ENCODE results near the gene THAP4. TPM values are rescaled to one million over a fixed set of nuclear protein-coding genes. Genes with fewer than 3 reads are reported as not detected.
"Not testable (repeated sequence)": the region's sequence is repeated elsewhere in the genome, so short reads cannot be mapped to it uniquely, and the experiment has no call there.

THAP4 gene
- polyA plus RNA-seq, 2 donors = 37.2 to 52.1 TPM

DNA sequence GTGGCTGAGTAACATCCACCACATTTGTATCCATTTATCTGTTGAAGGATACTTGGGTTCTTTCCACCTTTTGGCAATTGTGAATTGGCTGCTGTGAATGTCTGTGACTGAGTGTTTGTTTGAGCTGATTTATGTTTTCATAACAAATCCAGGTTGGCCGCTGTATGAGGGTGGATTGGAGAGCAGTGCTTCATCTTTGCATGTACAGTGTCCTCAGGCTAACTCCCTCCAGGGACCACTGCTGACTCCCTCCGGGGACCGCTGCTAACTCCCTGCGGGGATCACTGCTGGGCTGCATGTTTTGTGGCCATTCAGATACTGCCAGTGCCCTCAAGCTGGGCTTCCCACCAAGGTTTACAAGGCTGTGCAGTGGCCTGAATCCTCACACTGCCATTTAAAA, 68.2 kb downstream of the THAP4 start:
- H3K9me3 ChIP-seq (ENCODE audit: control insufficient read depth in 2 of 2, insufficient read depth in 1 of 2, low read depth in 1 of 2, low read length in 1 of 2) = no peaks in the 10 kb centered on the region
- H3K36me3 ChIP-seq (ENCODE audit: control insufficient read depth in 2 of 2, insufficient read depth in 2 of 2, low read length in 1 of 2) = peaks cover 0 to 28% of the 10 kb centered on the region in 2 donors
- H3K27me3 ChIP-seq (ENCODE audit: control insufficient read depth in 1 of 2, insufficient read depth in 2 of 2, low read length in 2 of 2) = no peaks in the 10 kb centered on the region
- 46 to 73% methylated on average over 4 of the region's 4 CpGs for WGBS, 2 donors
- H3K4me1 ChIP-seq (ENCODE audit: control insufficient read depth in 2 of 2, insufficient read depth in 2 of 2, low read length in 1 of 2) = peaks cover 0 to 12% of the 10 kb centered on the region in 2 donors
- H3K4me3 ChIP-seq (ENCODE audit: low read depth in 1 of 2, low read length in 2 of 2) = no peak overlapping the region
- H3K27ac ChIP-seq (ENCODE audit: low read depth in 2 of 2, low read length in 1 of 2) = no peak overlapping the region

GRCh38 chr2:241567776-241568175, 69.2 kb downstream of the THAP4 start:
- H3K4me3 ChIP-seq (ENCODE audit: low read depth in 1 of 2, low read length in 2 of 2) = no peak overlapping the region
- peaks cover 0 to 26% of the 10 kb centered on the region in 2 donors for H3K36me3 ChIP-seq (ENCODE audit: control insufficient read depth in 2 of 2, insufficient read depth in 2 of 2, low read length in 1 of 2)
- H3K9me3 ChIP-seq (ENCODE audit: control insufficient read depth in 2 of 2, insufficient read depth in 1 of 2, low read depth in 1 of 2, low read length in 1 of 2) = no peaks in the 10 kb centered on the region
- whole genome bisulfite sequencing, 2 donors = 89 to 94% methylated on average over 8 of the region's 8 CpGs
- H3K27me3 ChIP-seq (ENCODE audit: control insufficient read depth in 1 of 2, insufficient read depth in 2 of 2, low read length in 2 of 2) = no peaks in the 10 kb centered on the region
- H3K4me1 ChIP-seq (ENCODE audit: control insufficient read depth in 2 of 2, insufficient read depth in 2 of 2, low read length in 1 of 2) = peaks cover 8 to 21% of the 10 kb centered on the region in 2 donors
- no peak overlapping the region for H3K27ac ChIP-seq (ENCODE audit: low read depth in 2 of 2, low read length in 1 of 2)

GRCh38 chr2:241567266-241567665, 69.7 kb downstream of the THAP4 start:
- not testable (repeated sequence) for H3K4me3 ChIP-seq (ENCODE audit: low read depth in 1 of 2, low read length in 2 of 2); H3K27ac ChIP-seq (ENCODE audit: low read depth in 2 of 2, low read length in 1 of 2); H3K9me3 ChIP-seq (ENCODE audit: control insufficient read depth in 2 of 2, insufficient read depth in 1 of 2, low read depth in 1 of 2, low read length in 1 of 2); H3K27me3 ChIP-seq (ENCODE audit: control insufficient read depth in 1 of 2, insufficient read depth in 2 of 2, low read length in 2 of 2)
- Histone ChIP-seq H3K36me3 (ENCODE audit: control insufficient read depth in 2 of 2, insufficient read depth in 2 of 2, low read length in 1 of 2) (peaks cover 0 to 28% of the 10 kb centered on the region in 2 donors), H3K4me1 (ENCODE audit: control insufficient read depth in 2 of 2, insufficient read depth in 2 of 2, low read length in 1 of 2) (peaks cover 10 to 23% of the 10 kb centered on the region in 2 donors)
- WGBS, 2 donors = 92 to 94% methylated on average over 14 to 15 of the region's 15 CpGs

GRCh38 chr2:241566468-241566867, 70.5 kb downstream of the THAP4 start:
- Histone ChIP-seq H3K27ac (ENCODE audit: low read depth in 2 of 2, low read length in 1 of 2) (no peak overlapping the region), H3K9me3 (ENCODE audit: control insufficient read depth in 2 of 2, insufficient read depth in 1 of 2, low read depth in 1 of 2, low read length in 1 of 2) (no peaks in the 10 kb centered on the region), H3K4me3 (ENCODE audit: low read depth in 1 of 2, low read length in 2 of 2) (no peak overlapping the region), H3K36me3 (ENCODE audit: control insufficient read depth in 2 of 2, insufficient read depth in 2 of 2, low read length in 1 of 2) (peaks cover 0 to 20% of the 10 kb centered on the region in 2 donors), H3K27me3 (ENCODE audit: control insufficient read depth in 1 of 2, insufficient read depth in 2 of 2, low read length in 2 of 2) (no peaks in the 10 kb centered on the region), H3K4me1 (ENCODE audit: control insufficient read depth in 2 of 2, insufficient read depth in 2 of 2, low read length in 1 of 2) (peaks cover 11 to 27% of the 10 kb centered on the region in 2 donors)
- 76 to 81% methylated on average over 7 of the region's 7 CpGs for WGBS, 2 donors

- not testable (repeated sequence) for H3K27ac ChIP-seq (ENCODE audit: low read depth in 2 of 2, low read length in 1 of 2); H3K9me3 ChIP-seq (ENCODE audit: control insufficient read depth in 2 of 2, insufficient read depth in 1 of 2, low read depth in 1 of 2, low read length in 1 of 2); H3K4me3 ChIP-seq (ENCODE audit: low read depth in 1 of 2, low read length in 2 of 2); H3K27me3 ChIP-seq (ENCODE audit: control insufficient read depth in 1 of 2, insufficient read depth in 2 of 2, low read length in 2 of 2)
- H3K36me3 ChIP-seq (ENCODE audit: control insufficient read depth in 2 of 2, insufficient read depth in 2 of 2, low read length in 1 of 2) = peaks cover 0 to 19% of the 10 kb centered on the region in 2 donors
- WGBS, 2 donors = 87 to 92% methylated on average over 11 of the region's 11 CpGs
- peaks cover 11 to 30% of the 10 kb centered on the region in 2 donors for H3K4me1 ChIP-seq (ENCODE audit: control insufficient read depth in 2 of 2, insufficient read depth in 2 of 2, low read length in 1 of 2)
Observed at GRCh38 chr2:241566021-241566420, 70.9 kb downstream of the THAP4 start.

DNA sequence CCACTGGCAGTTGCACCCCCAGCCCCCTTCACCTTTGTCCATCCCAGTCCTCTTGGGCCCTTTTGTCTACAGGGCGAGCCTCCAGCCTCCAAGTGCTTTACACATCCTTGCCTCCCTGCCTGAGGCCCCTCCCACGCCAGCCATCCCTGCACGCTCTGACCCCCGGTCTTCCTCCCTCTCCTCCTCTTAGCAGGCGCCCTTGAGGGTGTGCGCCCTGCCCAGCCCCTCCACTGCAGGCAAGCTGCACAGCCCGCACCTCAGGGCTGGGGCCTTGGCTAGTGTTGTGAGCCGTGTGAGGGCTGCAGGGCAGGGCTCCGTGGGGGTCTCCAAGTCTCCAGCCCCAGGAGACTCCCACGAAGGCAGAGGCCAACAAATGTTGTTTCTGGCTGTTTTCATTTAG, 71.5 kb downstream of the THAP4 start:
- H3K4me3 ChIP-seq (ENCODE audit: low read depth in 1 of 2, low read length in 2 of 2) = no peak overlapping the region
- H3K9me3 ChIP-seq (ENCODE audit: control insufficient read depth in 2 of 2, insufficient read depth in 1 of 2, low read depth in 1 of 2, low read length in 1 of 2) = no peaks in the 10 kb centered on the region
- 79 to 80% methylated on average over 10 of the region's 10 CpGs for WGBS, 2 donors
- peaks cover 0 to 19% of the 10 kb centered on the region in 2 donors for H3K36me3 ChIP-seq (ENCODE audit: control insufficient read depth in 2 of 2, insufficient read depth in 2 of 2, low read length in 1 of 2)
- no peaks in the 10 kb centered on the region for H3K27me3 ChIP-seq (ENCODE audit: control insufficient read depth in 1 of 2, insufficient read depth in 2 of 2, low read length in 2 of 2)
- peaks cover 11 to 35% of the 10 kb centered on the region in 2 donors for H3K4me1 ChIP-seq (ENCODE audit: control insufficient read depth in 2 of 2, insufficient read depth in 2 of 2, low read length in 1 of 2)
- H3K27ac ChIP-seq (ENCODE audit: low read depth in 2 of 2, low read length in 1 of 2) = no peak overlapping the region

- no peaks in the 10 kb centered on the region for H3K27me3 ChIP-seq (ENCODE audit: control insufficient read depth in 1 of 2, insufficient read depth in 2 of 2, low read length in 2 of 2)
- H3K36me3 ChIP-seq (ENCODE audit: control insufficient read depth in 2 of 2, insufficient read depth in 2 of 2, low read length in 1 of 2) = peaks cover 0 to 16% of the 10 kb centered on the region in 2 donors
- no peak overlapping the region for H3K4me3 ChIP-seq (ENCODE audit: low read depth in 1 of 2, low read length in 2 of 2)
- no peaks in the 10 kb centered on the region for H3K9me3 ChIP-seq (ENCODE audit: control insufficient read depth in 2 of 2, insufficient read depth in 1 of 2, low read depth in 1 of 2, low read length in 1 of 2)
- 62 to 67% methylated on average over 35 to 36 of the region's 36 CpGs for WGBS, 2 donors
- peaks cover 11 to 41% of the 10 kb centered on the region in 2 donors for H3K4me1 ChIP-seq (ENCODE audit: control insufficient read depth in 2 of 2, insufficient read depth in 2 of 2, low read length in 1 of 2)
- H3K27ac ChIP-seq (ENCODE audit: low read depth in 2 of 2, low read length in 1 of 2) = no peak overlapping the region
Observed at GRCh38 chr2:241564596-241565410, 72.2 kb downstream of the THAP4 start.

DNA sequence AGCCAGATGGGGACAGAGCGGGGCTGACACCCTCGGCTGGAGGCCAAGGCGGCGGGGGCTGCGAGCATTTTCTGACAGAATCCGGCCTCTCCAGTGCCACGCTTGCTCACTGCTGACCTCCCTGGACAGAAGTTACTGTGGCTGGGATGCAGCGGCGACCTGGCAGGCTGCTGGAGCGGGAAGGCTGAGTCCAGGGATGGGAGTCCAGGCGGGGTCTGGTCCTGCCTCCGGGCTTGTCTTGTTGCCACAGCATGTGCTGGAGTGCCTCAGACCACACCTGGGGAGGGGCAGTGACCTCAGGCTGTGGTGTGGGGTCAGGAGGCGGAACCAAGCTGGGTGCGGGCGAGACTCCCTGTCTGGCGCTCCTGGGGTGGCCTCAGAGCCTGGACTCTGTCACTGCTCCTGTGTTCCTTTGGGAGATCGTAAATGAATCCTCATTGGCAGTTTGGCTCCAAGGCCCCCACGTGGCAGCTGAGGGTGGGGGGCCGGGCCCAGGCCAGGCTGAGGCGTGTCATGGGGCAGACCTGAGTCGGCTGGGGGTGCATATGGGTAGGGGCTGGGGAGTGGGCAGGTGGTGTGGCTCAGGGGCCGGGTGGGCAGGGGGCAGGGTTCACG, 72.9 kb downstream of the THAP4 start:
- peaks cover 0 to 14% of the 10 kb centered on the region in 2 donors for H3K36me3 ChIP-seq (ENCODE audit: control insufficient read depth in 2 of 2, insufficient read depth in 2 of 2, low read length in 1 of 2)
- peaks cover 11 to 41% of the 10 kb centered on the region in 2 donors for H3K4me1 ChIP-seq (ENCODE audit: control insufficient read depth in 2 of 2, insufficient read depth in 2 of 2, low read length in 1 of 2)
- no peaks in the 10 kb centered on the region for H3K27me3 ChIP-seq (ENCODE audit: control insufficient read depth in 1 of 2, insufficient read depth in 2 of 2, low read length in 2 of 2)
- no peaks in the 10 kb centered on the region for H3K9me3 ChIP-seq (ENCODE audit: control insufficient read depth in 2 of 2, insufficient read depth in 1 of 2, low read depth in 1 of 2, low read length in 1 of 2)
- WGBS, 2 donors = 73 to 74% methylated on average over 23 of the region's 23 CpGs
- peak overlapping the region in 1 of 2 donors; percentile 45 for H3K27ac ChIP-seq (ENCODE audit: low read depth in 2 of 2, low read length in 1 of 2)
- H3K4me3 ChIP-seq (ENCODE audit: low read depth in 1 of 2, low read length in 2 of 2) = no peak overlapping the region

DNA sequence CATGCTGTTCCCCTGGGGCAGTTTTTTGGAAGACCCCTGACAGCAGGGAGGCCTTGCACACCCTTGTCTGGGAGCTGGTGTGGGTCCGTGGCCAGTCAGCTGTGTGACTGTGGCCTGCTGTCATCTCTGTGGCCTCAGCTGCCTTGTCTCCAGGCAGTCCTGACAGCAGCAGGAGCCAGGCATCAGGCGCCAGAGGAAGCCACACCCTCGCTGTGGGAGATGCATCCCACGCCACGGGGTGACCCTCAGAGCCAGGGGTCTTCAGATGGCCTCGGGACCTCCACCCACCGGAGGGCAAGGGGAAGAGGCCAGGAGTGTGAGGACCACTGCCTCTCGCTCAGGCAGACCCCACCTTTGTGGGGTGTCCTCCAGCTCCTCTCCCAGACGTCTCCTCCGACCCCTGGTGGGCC, 73.4 kb downstream of the THAP4 start:
- WGBS, 2 donors = 72 to 74% methylated on average over 10 of the region's 10 CpGs
- H3K9me3 ChIP-seq (ENCODE audit: control insufficient read depth in 2 of 2, insufficient read depth in 1 of 2, low read depth in 1 of 2, low read length in 1 of 2) = no peaks in the 10 kb centered on the region
- peak overlapping the region in 1 of 2 donors; percentile 79 for H3K27ac ChIP-seq (ENCODE audit: low read depth in 2 of 2, low read length in 1 of 2)
- no peak overlapping the region for H3K4me3 ChIP-seq (ENCODE audit: low read depth in 1 of 2, low read length in 2 of 2)
- peaks cover 11 to 41% of the 10 kb centered on the region in 2 donors for H3K4me1 ChIP-seq (ENCODE audit: control insufficient read depth in 2 of 2, insufficient read depth in 2 of 2, low read length in 1 of 2)
- H3K36me3 ChIP-seq (ENCODE audit: control insufficient read depth in 2 of 2, insufficient read depth in 2 of 2, low read length in 1 of 2) = peaks cover 0 to 14% of the 10 kb centered on the region in 2 donors
- no peaks in the 10 kb centered on the region for H3K27me3 ChIP-seq (ENCODE audit: control insufficient read depth in 1 of 2, insufficient read depth in 2 of 2, low read length in 2 of 2)

Data from esophagus (tissue), 2 donors.